IPS-18a (cell line): ENCODE measurements around the gene PANX2.

Source experiments
- H3K27ac ChIP-seq: one replicate; pipeline ENCODE4 v1.5.1; 2013; ENCODE audit warnings: low read length
- H3K27me3 ChIP-seq: one replicate; pipeline ENCODE4 v1.6.1; 2013; ENCODE audit warnings: mild to moderate bottlenecking, low read length; ENCODE audit not compliant: control insufficient read depth, insufficient read depth
- H3K36me3 ChIP-seq: one replicate; pipeline ENCODE4 v1.6.1; 2013; ENCODE audit warnings: low read depth, low read length; ENCODE audit not compliant: control insufficient read depth
- H3K4me1 ChIP-seq: one replicate; pipeline ENCODE4 v1.6.1; 2013; ENCODE audit warnings: low read depth, low read length; ENCODE audit not compliant: control insufficient read depth
- H3K4me3 ChIP-seq: one replicate; pipeline ENCODE4 v1.5.1; 2013; ENCODE audit warnings: low read length
- H3K9ac ChIP-seq: one replicate; pipeline ENCODE4 v1.6.1; 2013; ENCODE audit warnings: mild to moderate bottlenecking, low read length, moderate library complexity
- H3K9me3 ChIP-seq: one replicate; pipeline ENCODE4 v1.6.1; 2013; ENCODE audit warnings: low read depth, low read length; ENCODE audit not compliant: control insufficient read depth

PANX2 gene

DNA sequence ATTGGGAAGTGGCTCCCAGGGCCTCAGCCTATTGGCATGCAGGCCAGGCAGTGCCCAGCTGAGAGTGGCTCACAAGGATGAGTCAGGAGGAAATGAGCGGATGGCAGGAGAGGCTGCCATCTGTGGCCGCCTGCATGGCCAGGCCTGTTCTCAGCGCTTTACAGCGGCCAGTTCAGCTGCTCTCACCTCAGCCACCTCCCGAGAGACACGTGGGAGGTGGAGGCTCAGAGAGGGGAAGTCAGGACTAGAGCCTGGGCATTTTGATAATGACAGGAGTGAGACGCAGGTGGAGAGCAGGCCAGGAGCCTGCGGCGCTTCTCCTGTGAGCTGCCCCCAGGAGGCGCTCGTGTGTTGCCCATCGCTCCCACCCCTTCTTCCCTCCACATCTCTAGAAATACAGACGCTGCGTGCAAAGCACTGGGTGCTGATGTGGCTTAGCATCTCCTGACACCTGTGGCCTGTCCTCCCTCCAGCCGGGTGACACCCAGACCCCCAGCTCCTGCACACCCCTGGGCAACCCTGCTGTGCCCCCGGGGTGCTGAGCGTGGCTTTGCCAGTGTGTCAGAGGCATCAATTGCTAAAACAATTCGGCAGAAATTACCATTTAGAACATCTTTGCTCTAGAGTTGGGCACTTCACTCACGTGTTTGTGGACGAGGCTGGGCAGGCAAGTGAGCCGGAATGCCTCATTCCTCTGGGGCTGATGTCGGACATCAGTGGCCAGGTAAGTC is 21.4 kb upstream of the PANX2 start:
- no peak overlapping the region for H3K27ac ChIP-seq
- no peaks in the 10 kb centered on the region for H3K4me1 ChIP-seq
- no peaks in the 10 kb centered on the region for H3K9me3 ChIP-seq
- H3K4me3 ChIP-seq, result no peak overlapping the region
- no peaks in the 10 kb centered on the region for H3K36me3 ChIP-seq
- H3K9ac ChIP-seq, result no peak overlapping the region
- no peaks in the 10 kb centered on the region for H3K27me3 ChIP-seq

DNA sequence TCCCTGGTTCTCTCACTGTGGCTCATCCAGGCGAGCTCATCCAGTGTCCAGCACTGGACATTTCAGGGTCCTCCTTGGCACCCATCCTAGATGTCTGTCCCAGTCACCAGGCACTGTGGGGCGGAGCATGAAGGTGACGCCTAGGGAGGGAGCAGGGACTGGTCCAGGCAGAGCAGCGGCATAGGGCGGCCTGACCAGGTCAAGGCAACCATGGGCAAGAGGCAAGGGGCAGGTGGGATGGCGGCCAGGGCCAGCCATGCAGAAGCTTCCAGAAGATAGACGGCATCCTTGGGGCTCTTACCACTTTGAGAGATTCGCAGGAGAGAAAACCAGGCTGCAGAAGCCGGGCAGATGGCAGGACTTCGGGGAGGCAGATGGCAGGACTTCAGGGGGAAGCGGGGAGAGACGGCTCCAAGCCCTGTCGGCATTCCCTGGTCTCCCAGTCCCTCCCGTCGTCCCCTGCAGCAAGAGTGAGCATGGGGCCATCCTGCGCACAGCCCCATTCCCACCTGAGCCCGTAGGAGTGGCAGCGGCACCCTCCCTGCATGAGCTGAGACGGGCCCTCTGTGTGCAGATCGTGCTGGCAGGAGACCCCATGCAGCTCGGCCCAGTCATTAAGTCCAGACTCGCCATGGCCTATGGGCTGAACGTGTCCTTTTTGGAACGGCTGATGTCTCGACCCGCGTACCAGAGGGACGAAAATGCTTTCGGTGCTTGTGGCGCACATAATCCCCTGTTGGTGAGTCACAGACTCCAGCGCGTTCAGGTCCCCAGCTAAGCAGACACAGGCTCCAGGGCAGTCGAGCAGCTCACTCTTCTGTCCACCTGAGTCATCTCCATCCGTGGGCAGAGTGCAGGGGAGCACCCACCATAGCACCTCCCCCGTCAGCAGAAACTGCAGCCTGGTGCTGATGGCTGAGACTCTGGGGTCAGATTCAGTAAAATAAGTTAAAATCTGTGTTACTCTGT is 20.1 kb upstream of the PANX2 start:
- Histone ChIP-seq H3K4me1 (no peaks in the 10 kb centered on the region), H3K9me3 (no peaks in the 10 kb centered on the region), H3K36me3 (no peaks in the 10 kb centered on the region), H3K27me3 (no peaks in the 10 kb centered on the region), H3K4me3 (no peak overlapping the region), H3K9ac (no peak overlapping the region), H3K27ac (no peak overlapping the region)

DNA sequence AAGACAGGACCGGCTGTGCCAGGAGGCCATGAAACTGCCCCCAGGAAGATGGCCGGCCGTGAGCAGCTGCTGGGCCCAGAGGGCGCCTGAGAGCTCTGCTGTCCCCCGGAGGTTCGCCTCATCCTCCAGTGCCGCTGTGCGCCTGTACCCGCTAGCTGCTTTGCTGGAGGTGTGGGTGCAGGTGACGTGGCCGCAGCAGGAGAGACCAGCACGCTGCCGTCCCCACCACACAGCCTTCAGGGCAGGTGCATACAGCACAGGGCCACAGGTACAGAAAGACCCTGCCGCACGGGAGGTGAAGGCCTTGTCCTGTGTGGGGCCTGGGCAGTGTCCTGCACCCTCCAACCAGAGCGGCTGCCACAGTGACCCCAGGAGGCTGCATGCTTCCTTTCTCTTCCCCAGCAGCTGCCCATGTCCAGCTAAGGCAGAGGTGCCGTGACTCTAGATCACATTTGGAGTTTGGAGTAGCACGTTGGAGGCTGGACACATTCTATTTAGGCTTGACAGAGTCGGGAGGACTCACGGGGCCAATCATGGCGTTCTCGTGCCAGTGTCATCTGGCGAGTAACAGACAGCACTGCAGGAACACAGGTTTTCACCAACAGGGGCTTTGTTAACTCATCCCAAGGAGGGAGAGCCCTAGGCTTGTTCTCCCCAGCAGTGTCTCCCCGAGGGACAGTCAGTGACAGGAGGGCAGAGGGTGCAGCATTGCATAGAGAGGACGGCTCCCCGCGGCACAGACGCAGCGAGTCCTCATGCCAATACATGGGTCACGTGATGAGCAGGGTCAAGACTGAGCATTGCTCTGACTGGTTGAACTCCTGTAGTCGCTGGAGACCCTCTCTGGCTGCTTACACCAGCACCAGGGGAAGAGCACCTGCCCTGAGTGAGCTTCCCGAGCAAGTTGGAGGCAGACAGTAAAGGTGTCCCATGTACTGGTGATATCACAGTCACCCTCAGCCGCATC is 18.7 kb upstream of the PANX2 start:
- no peaks in the 10 kb centered on the region for H3K36me3 ChIP-seq
- H3K4me3 ChIP-seq, result no peak overlapping the region
- no peaks in the 10 kb centered on the region for H3K9me3 ChIP-seq
- H3K4me1 ChIP-seq, result no peaks in the 10 kb centered on the region
- no peaks in the 10 kb centered on the region for H3K27me3 ChIP-seq
- no peak overlapping the region for H3K27ac ChIP-seq
- no peak overlapping the region for H3K9ac ChIP-seq

DNA sequence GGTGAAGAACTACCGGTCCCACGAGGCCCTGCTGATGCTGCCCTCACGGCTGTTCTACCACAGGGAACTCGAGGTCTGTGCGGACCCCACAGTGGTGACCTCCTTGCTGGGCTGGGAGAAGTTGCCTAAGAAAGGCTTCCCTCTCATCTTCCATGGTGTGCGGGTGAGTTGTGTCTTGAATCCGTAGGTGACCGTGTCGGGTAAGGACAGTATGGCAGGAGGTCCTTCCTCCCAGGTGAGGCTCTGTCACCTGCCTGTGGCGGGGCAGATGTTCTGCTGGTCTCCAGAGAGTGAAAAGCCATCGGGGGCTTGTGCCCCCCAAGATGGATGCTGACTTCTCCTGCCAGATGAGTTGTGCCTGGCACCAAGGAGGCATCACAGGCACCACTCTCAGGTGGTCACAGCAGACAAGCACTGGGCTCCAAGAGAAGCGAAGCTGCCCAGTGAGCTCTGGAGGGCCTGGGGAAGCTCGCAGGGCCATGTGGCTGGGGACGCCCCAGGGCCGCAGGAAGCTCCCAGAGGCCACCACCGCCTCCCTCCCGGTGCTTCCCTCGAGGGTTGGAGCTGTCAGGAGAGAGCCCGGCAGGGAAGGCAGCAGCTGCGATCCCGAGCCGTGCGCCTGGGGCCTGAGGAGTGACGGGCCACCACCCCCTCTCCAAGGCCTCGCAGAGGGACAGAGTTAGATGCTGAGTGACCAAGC is 17.3 kb upstream of the PANX2 start:
- no peak overlapping the region for H3K27ac ChIP-seq
- no peaks in the 10 kb centered on the region for H3K9me3 ChIP-seq
- no peaks in the 10 kb centered on the region for H3K4me1 ChIP-seq
- no peak overlapping the region for H3K9ac ChIP-seq
- no peaks in the 10 kb centered on the region for H3K36me3 ChIP-seq
- H3K4me3 ChIP-seq, result no peak overlapping the region
- no peaks in the 10 kb centered on the region for H3K27me3 ChIP-seq

DNA sequence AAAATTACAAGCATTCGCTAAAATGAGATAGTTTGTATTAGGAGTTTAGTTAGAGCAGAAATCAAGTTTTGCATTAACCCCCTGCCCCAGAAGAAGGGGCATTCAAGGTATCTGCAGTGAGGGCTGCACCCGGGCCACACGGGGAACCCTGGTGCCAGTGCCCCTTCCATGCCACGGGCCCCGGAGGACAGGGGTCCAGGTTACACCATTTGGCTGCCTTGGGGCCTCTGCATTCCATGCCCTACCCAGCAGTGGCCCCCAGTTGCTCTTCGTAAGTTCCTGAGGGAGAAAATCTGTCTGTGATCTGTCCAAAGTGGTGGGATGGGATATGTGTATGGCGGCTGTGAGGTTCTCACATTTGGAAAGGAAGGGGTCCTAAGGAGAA is 16.8 kb upstream of the PANX2 start:
- Histone ChIP-seq H3K27ac (no peak overlapping the region), H3K36me3 (no peaks in the 10 kb centered on the region), H3K27me3 (no peaks in the 10 kb centered on the region), H3K4me1 (no peaks in the 10 kb centered on the region), H3K9me3 (no peaks in the 10 kb centered on the region), H3K9ac (no peak overlapping the region), H3K4me3 (no peak overlapping the region)

DNA sequence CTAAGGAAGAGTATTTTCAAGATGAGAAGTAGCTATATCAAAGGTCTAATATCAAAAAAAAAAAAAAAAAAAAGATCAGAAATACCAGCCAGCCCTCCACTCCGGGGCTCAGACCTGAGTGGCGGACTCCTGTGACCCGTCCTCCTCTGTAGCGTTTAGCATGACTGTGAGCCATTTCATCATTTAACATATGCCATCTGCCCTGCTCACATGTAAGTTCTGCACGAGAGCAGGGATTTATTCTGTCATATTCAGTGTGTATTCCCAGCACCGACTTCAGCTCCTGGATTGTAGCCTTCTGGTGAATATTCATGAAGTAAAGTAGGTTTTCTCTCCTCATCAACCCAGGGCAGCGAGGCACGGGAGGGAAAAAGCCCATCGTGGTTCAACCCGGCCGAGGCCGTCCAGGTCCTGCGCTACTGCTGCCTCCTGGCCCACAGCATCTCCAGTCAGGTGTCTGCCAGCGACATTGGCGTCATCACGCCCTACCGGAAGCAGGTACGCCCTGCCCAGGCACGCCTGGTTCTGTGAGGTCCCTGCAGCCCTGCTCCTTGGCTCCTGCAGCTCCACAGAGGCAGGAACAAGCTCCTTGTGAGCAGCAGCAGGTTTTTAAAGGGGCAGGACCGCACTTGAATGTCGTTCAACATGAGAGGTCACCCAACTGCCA is 12.7 kb upstream of the PANX2 start:
- no peaks in the 10 kb centered on the region for H3K4me1 ChIP-seq
- H3K9me3 ChIP-seq, result no peaks in the 10 kb centered on the region
- no peak overlapping the region for H3K27ac ChIP-seq
- H3K4me3 ChIP-seq, result no peak overlapping the region
- no peaks in the 10 kb centered on the region for H3K27me3 ChIP-seq
- H3K9ac ChIP-seq, result no peak overlapping the region
- no peaks in the 10 kb centered on the region for H3K36me3 ChIP-seq

DNA sequence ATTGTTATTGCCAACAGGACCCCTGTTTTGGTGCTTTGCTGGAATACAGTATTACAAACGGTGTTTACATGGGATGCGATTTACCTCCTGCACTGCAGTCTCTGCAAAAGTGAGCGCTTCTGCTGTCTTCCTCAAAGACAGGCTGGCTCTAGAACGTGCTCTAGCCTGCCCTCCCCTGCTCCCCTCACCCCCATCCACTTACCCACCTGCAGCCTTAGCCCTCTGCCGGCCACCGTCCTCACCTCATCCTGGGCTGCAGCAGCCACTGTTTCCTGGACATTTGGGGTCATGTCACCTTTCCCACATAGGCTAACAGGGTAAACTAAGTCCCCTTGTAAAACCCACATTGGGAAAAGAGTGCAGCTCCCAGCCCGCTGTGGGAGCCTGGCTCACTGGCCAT is 9.6 kb upstream of the PANX2 start:
- Histone ChIP-seq H3K9ac (no peak overlapping the region), H3K36me3 (no peaks in the 10 kb centered on the region), H3K27me3 (no peaks in the 10 kb centered on the region), H3K4me3 (no peak overlapping the region), H3K27ac (no peak overlapping the region), H3K4me1 (no peaks in the 10 kb centered on the region), H3K9me3 (no peaks in the 10 kb centered on the region)

DNA sequence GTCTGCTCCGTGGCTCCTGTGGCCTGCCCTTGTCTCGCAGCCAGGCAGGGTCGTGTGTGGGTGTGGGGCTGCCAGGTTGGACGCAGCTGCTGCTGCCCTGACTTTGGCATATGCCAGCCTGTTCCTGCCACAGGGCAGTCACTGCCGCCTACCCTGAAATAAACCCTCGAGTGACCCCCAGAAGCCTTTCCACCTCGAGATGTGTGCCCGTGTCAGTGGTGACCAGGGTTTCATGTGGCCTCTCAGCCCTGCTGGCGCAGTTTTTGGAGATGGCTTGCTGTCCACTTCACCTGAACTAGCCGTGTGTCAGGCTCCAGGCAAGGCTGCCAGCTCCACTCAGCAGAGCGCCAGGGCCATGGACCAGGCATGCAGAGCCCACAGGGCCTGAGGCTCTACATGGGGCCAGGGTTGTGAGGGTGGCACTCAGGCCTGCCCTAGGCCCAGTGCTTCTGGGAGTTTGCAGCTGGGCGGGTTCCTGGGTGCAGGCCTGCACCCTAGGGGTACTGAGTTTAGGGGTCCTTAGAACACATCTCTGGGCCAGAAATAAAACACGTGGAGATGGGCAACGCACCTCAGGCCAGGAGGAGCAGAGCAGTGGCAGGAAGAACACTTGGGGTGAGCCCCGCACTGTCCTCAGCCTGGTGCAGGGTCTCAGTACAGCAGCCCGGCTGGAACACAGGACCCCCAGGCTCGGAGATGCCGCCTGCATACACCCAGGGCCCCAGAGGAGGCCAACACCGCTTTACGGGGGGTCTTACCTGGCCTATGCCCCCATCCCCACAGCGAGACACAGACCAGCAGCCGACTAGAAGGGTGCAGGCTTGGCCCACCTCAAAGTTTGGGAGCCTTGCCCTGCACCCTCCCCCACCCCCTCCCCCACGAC is 8.8 kb upstream of the PANX2 start:
- no peaks in the 10 kb centered on the region for H3K4me1 ChIP-seq
- no peaks in the 10 kb centered on the region for H3K36me3 ChIP-seq
- no peak overlapping the region for H3K27ac ChIP-seq
- H3K9ac ChIP-seq, result no peak overlapping the region
- no peak overlapping the region for H3K4me3 ChIP-seq
- H3K9me3 ChIP-seq, result no peaks in the 10 kb centered on the region
- H3K27me3 ChIP-seq, result no peaks in the 10 kb centered on the region

DNA sequence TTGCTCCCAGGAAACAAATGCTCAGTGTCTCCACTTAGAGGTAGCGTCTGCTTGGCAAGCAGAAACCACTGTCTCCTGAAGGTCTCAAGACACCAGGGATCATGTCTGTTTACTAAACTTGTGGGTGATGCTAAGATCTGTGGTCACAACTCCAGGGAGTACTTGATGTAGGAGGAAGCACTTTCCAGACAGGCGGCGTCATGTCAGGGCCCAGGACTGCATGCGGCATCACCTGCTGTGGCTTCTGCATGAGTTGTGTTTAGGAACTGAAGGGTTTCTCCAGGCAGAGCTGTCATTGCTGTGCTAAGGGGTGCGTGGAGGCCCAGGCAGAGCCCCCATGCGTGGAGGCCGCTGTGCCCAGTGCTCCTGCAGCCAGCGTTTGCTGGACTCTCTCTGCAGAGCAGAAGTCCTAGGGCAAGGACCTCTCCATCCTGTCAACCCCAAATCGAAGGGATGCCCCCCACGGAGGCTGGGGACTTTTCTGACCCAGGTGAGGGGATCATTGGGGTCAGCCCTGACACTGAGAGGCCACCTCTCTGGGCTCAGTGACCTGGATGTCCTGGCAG is 8.1 kb upstream of the PANX2 start:
- no peak overlapping the region for H3K27ac ChIP-seq
- no peak overlapping the region for H3K4me3 ChIP-seq
- no peak overlapping the region for H3K9ac ChIP-seq
- no peaks in the 10 kb centered on the region for H3K36me3 ChIP-seq
- H3K27me3 ChIP-seq, result no peaks in the 10 kb centered on the region
- no peaks in the 10 kb centered on the region for H3K4me1 ChIP-seq
- no peaks in the 10 kb centered on the region for H3K9me3 ChIP-seq
